HepG2 (cell line): ENCODE data around the gene ATP8B1. TPM values are rescaled to one million over a fixed set of nuclear protein-coding genes. Genes with fewer than 3 reads are reported as not detected.

ENCODE experiments used
- ATAC-seq: fragments of 200-7000 bp; cut with Tn5 transposase; 3 replicates; pipeline ENCODE4 v1.9.1; 2020; ENCODE audit warnings: mild to moderate bottlenecking, moderate library complexity
- BruUV-seq: library from RNA; stranded (reverse); fragments of 400-500 nt; replicated peaks from 2 replicates; lab custom pipeline; 2021; lab: Mats Ljungman, UMichigan
- CTCF ChIA-PET: fragments of 300-600 bp; formaldehyde crosslinking; extraction: SDS; loops from one replicate; lab custom pipeline; 2021; ENCODE audit warnings: low total read pairs, inconsistent platforms, low intra/inter-chr PET ratio; lab: Yijun Ruan, JAX
- POLR2A ChIA-PET: fragments of 350-600 bp; sonication (Branson Sonifier 250); formaldehyde crosslinking; loops from one replicate; lab custom pipeline; 2020; ENCODE audit warnings: antibody characterized with exemption, inconsistent platforms; lab: Yijun Ruan, JAX
- DNase-seq: peaks from one replicate; pipeline ENCODE4 v3.0.0-alpha.2; 2015; ENCODE audit warnings: low spot score
- FAIRE-seq: peaks from 3 replicates; lab custom pipeline; 2011; peaks lifted over from hg19 to GRCh38; lab: Jason Lieb, UNC
- H2AFZ ChIP-seq: one replicate; pipeline ENCODE4 v1.6.1; 2011; ENCODE audit warnings: low read length, inconsistent platforms
- H3K27ac ChIP-seq: fragments of 300-600 bp; 3 replicates; pipeline ENCODE4 v1.8.0; 2011; ENCODE audit warnings: mixed run types, mild to moderate bottlenecking, mixed read lengths, low read length, inconsistent platforms; ENCODE audit not compliant: insufficient read depth; ENCODE audit errors: extremely low read length
- H3K27me3 ChIP-seq, 2 experiments: fragments of 200-600 bp in 1 of 2; 2 replicates in 1 of 2; 3 replicates in 1 of 2; pipeline versions ENCODE4 v1.6.0 to v1.8.0; 2011; ENCODE audit warnings: low read length in 2 of 2, mild to moderate bottlenecking in 2 of 2, moderate library complexity in 2 of 2, inconsistent platforms in 1 of 2; ENCODE audit not compliant: insufficient read depth in 2 of 2, control insufficient read depth in 1 of 2
- H3K36me3 ChIP-seq, 2 experiments: fragments of 200-600 bp in 1 of 2; replicated peaks in 1 of 2; 2 replicates in 1 of 2; 3 replicates in 1 of 2; pipeline versions ENCODE4 v1.5.1 to v1.8.0; 2011; ENCODE audit warnings: low read length in 2 of 2, inconsistent platforms in 1 of 2; ENCODE audit not compliant: insufficient read depth in 2 of 2, control insufficient read depth in 1 of 2
- H3K4me1 ChIP-seq: 2 replicates; pipeline ENCODE4 v1.5.1; 2012; ENCODE audit warnings: low read length, inconsistent platforms; ENCODE audit not compliant: insufficient read depth
- H3K4me2 ChIP-seq: 2 replicates; pipeline ENCODE4 v1.6.0; 2011; ENCODE audit warnings: low read depth, low read length, inconsistent platforms
- H3K4me3 ChIP-seq, 3 experiments: fragments of 200-600 bp in 1 of 3; sonication (generic), shearing (Covaris generic) in 1 of 3; replicated peaks in 1 of 3; 2 replicates each; pipeline ENCODE4 v1.5.1; 2011 to 2016; ENCODE audit warnings: low read length in 3 of 3, inconsistent platforms in 2 of 3, low read depth in 2 of 3, mild to moderate bottlenecking in 2 of 3, control low read depth in 1 of 3, mixed read lengths in 1 of 3; ENCODE audit not compliant: insufficient read depth in 1 of 3
- H3K79me2 ChIP-seq: one replicate; pipeline ENCODE4 v1.6.1; 2011; ENCODE audit warnings: low read length, inconsistent platforms; ENCODE audit not compliant: insufficient read depth
- H3K9ac ChIP-seq: 2 replicates; pipeline ENCODE4 v1.6.0; 2011; ENCODE audit warnings: mild to moderate bottlenecking, low read depth, low read length, inconsistent platforms; ENCODE audit not compliant: insufficient read depth
- H3K9me3 ChIP-seq: 2 replicates; pipeline ENCODE4 v1.5.1; 2012; ENCODE audit warnings: mild to moderate bottlenecking, low read length
- H4K20me1 ChIP-seq: 2 replicates; pipeline ENCODE4 v1.6.0; 2011; ENCODE audit warnings: inconsistent platforms, mild to moderate bottlenecking, low read length, moderate library complexity; ENCODE audit not compliant: insufficient read depth
- ATF7-NPFF ChIP-seq: sonication (generic); formaldehyde crosslinking; IDR thresholded peaks from 2 replicates; pipeline ENCODE4 v1.8.1; 2023; ENCODE audit warnings: mild to moderate bottlenecking, low read depth, missing genetic modification reagents, moderate library complexity
- EZH2 ChIP-seq: conservative IDR thresholded peaks from 2 replicates; pipeline ENCODE4 v1.6.1; 2012; ENCODE audit warnings: mild to moderate bottlenecking, low read depth, low read length, moderate library complexity
- GLI4 ChIP-seq: sonication (generic); formaldehyde crosslinking; IDR thresholded peaks from 2 replicates; pipeline ENCODE4 v1.5.1; 2020; ENCODE audit warnings: missing genetic modification reagents, mild to moderate bottlenecking, moderate library complexity, borderline replicate concordance
- HIVEP1 ChIP-seq: sonication (generic); formaldehyde crosslinking; IDR thresholded peaks from 2 replicates; pipeline ENCODE4 v1.4.0; 2020; ENCODE audit warnings: mild to moderate bottlenecking, missing genetic modification reagents
- HNF4A ChIP-seq: sonication (generic); formaldehyde crosslinking; IDR thresholded peaks from 2 replicates; pipeline ENCODE4 v1.4.0; 2020; ENCODE audit warnings: missing genetic modification reagents
- KDM5A ChIP-seq: fragments of 200-600 bp; sonication (generic); IDR thresholded peaks from 2 replicates; pipeline ENCODE4 v1.7.0; 2018; ENCODE audit warnings: antibody characterized with exemption, mild to moderate bottlenecking, low read length, borderline replicate concordance
- MAFG ChIP-seq: sonication (generic); formaldehyde crosslinking; IDR thresholded peaks from 2 replicates; pipeline ENCODE4 v1.5.1; 2020; ENCODE audit warnings: mild to moderate bottlenecking, missing genetic modification reagents
- NCOA5 ChIP-seq: sonication (generic); formaldehyde crosslinking; IDR thresholded peaks from 2 replicates; pipeline ENCODE4 v1.4.0; 2020; ENCODE audit warnings: missing genetic modification reagents
- PHF21A ChIP-seq: sonication (generic); formaldehyde crosslinking; IDR thresholded peaks from 2 replicates; pipeline ENCODE4 v1.5.0; 2020; ENCODE audit warnings: mild to moderate bottlenecking, missing genetic modification reagents
- RFXAP ChIP-seq: sonication (generic); formaldehyde crosslinking; IDR thresholded peaks from 2 replicates; pipeline ENCODE4 v1.4.0; 2020; ENCODE audit warnings: missing genetic modification reagents, borderline replicate concordance
- SIN3B ChIP-seq: fragments of 150-350 bp; IDR thresholded peaks from 2 replicates; pipeline ENCODE4 v1.6.1; 2014; ENCODE audit warnings: low read length
- SP140L ChIP-seq: sonication (generic); formaldehyde crosslinking; IDR thresholded peaks from 2 replicates; pipeline ENCODE4 v1.4.0; 2020; ENCODE audit warnings: missing genetic modification reagents, borderline replicate concordance
- TAF1 ChIP-seq: sonication (generic); formaldehyde crosslinking; IDR thresholded peaks from 2 replicates; pipeline ENCODE4 v1.4.0; 2020; ENCODE audit warnings: missing genetic modification reagents
- ZC3H13 ChIP-seq: sonication (generic); formaldehyde crosslinking; IDR thresholded peaks from 2 replicates; pipeline ENCODE4 v1.8.1; 2023; ENCODE audit warnings: mild to moderate bottlenecking, missing genetic modification reagents, moderate library complexity
- ZNF337 ChIP-seq: sonication (generic); formaldehyde crosslinking; IDR thresholded peaks from 2 replicates; pipeline ENCODE4 v1.5.1; 2020; ENCODE audit warnings: missing genetic modification reagents, low read depth, mild to moderate bottlenecking, borderline replicate concordance
- ZNF432 ChIP-seq: sonication (generic); formaldehyde crosslinking; IDR thresholded peaks from 2 replicates; pipeline ENCODE4 v1.5.0; 2020; ENCODE audit warnings: missing genetic modification reagents, mild to moderate bottlenecking, borderline replicate concordance
- ZNF446 ChIP-seq: sonication (generic); formaldehyde crosslinking; IDR thresholded peaks from 2 replicates; pipeline ENCODE4 v1.5.0; 2020; ENCODE audit warnings: mild to moderate bottlenecking, missing genetic modification reagents
- ZNF552 ChIP-seq: sonication (generic); formaldehyde crosslinking; IDR thresholded peaks from 2 replicates; pipeline ENCODE4 v1.9.0; 2022; ENCODE audit warnings: missing genetic modification reagents, mild to moderate bottlenecking, borderline replicate concordance
- ZNF709 ChIP-seq: sonication (generic); formaldehyde crosslinking; IDR thresholded peaks from 2 replicates; pipeline ENCODE4 v1.5.0; 2020; ENCODE audit warnings: mild to moderate bottlenecking, missing genetic modification reagents
- ZNF749 ChIP-seq: sonication (generic); formaldehyde crosslinking; IDR thresholded peaks from 2 replicates; pipeline ENCODE4 v1.8.0; 2022; ENCODE audit warnings: mild to moderate bottlenecking, missing genetic modification reagents, moderate library complexity, borderline replicate concordance
- ZSCAN21 ChIP-seq: sonication (generic); formaldehyde crosslinking; IDR thresholded peaks from 2 replicates; pipeline ENCODE4 v1.8.0; 2022; ENCODE audit warnings: mild to moderate bottlenecking, missing genetic modification reagents, moderate library complexity, borderline replicate concordance
- WGBS: methylation state at CpG from one replicate; pipeline ENCODE4 v1.1.6; 2017; ENCODE audit warnings: low lambda C conversion rate; 5-methylcytosine and 5-hydroxymethylcytosine counted together
- in situ Hi-C: cut with HindIII; loops from 2 replicates; pipeline ENCODE4 v1.10.0; 2017; ENCODE audit warnings: low pct_unique_long_range_greater_than_20kb; ENCODE audit not compliant: extremely low pct_ligation_motif_present
- intact Hi-C: fragments of 100-400 bp; cut with micrococcal nuclease; formaldehyde crosslinking; loops from one replicate; pipeline ENCODE4 v1.10.0; 2022; ENCODE audit not compliant: unreplicated experiment
- polyA plus RNA-seq, 8 experiments: library from polyadenylated mRNA; depleted of rRNA in 3 of 8; stranded (reverse) in 7 of 8; unstranded in 1 of 8; fragments of >200 nt; fragmentation: Illumina TruSeq in 4 of 8; extraction: Trizol in 4 of 8; gene quantifications; 2 replicates each; pipeline versions ENCODE4 v1.2.1 to v1.2.3, GENCODE V29; 2011 to 2016; ENCODE audit warnings: low read depth in 4 of 8, missing spikeins in 1 of 8, mixed read lengths in 1 of 8; ENCODE audit not compliant: insufficient read depth in 1 of 8
- total RNA-seq, 5 experiments: library from RNA; depleted of rRNA; stranded (reverse); fragments of >200 nt; fragmentation: Illumina TruSeq; extraction: Trizol; gene quantifications; 2 replicates each; pipeline ENCODE4 v1.2.3, GENCODE V29; 2016; ENCODE audit warnings: low read depth in 1 of 5
- TF ChIP-seq, protein P1 (sequence below): sonication (generic); formaldehyde crosslinking; IDR thresholded peaks from 2 replicates; pipeline ENCODE4 v1.4.0; 2020; ENCODE audit warnings: low read depth, mild to moderate bottlenecking, missing genetic modification reagents

ATP8B1 gene
- total and polyA plus RNA-seq, 2 of the 13 experiments (the other 11 are each of a cell fraction or from before 2014, with no cell fraction given) = 2.8 to 4.0 TPM

DNA sequence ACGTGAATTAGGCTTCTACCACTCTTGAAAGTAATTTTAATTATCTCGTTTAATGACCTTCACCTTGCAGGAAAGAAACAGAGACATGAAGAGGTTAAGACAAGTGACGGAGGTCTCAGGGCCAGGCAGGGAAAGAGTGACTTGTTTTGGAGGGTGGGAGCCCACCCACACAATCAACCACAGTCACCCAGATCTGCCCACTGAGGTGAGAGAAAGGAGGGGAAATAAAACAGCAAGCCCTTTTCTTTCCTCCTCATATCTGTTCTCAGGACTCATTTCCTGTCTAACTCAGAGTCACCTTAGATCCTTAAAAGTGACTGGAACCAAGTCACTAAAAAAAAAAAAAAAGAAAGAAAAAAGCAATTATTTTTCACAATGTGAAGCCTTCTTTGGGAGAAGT, 26.8 kb downstream of the ATP8B1 start:
- no peaks in the 10 kb centered on the region for H3K79me2 ChIP-seq
- no peak overlapping the region for H3K9ac ChIP-seq
- H3K9me3 ChIP-seq = no peaks in the 10 kb centered on the region
- in situ Hi-C loops = no loop called here
- no peak overlapping the region for H3K4me3 ChIP-seq
- peaks cover 68% of the 10 kb centered on the region for H3K4me1 ChIP-seq
- DNase-seq = no peak
- no peaks in the 10 kb centered on the region for H4K20me1 ChIP-seq
- no peak for FAIRE-seq
- no peak for ATAC-seq
- POLR2A ChIA-PET = interaction anchor here (1.5 kb wide), 1 partner anchor 22 kb away, joined by 6 read pairs; no protein-coding TSS in a partner anchor
- H3K36me3 ChIP-seq = no peaks in the 10 kb centered on the region
- no peaks in the 10 kb centered on the region for H3K27me3 ChIP-seq
- WGBS = 87% methylated on average over 3 of the region's 3 CpGs
- no TSS peak for BruUV-seq
- intact Hi-C loops = no loop called here
- H3K27ac ChIP-seq = no peak overlapping the region
- no peak overlapping the region for H3K4me2 ChIP-seq
- TF ChIP-seq MAFG (CRISPR knock-in tag) (no peak), GLI4 (CRISPR knock-in tag) (no peak), ZNF552 (CRISPR knock-in tag) (no peak), ZNF337 (CRISPR knock-in tag) (no peak), ATF7-NPFF (CRISPR knock-in tag) (no peak), ZNF749 (no peak), ZSCAN21 (CRISPR knock-in tag) (no peak), SIN3B (no peak), RFXAP (CRISPR knock-in tag) (no peak)
- no peak overlapping the region for H2AFZ ChIP-seq
- CTCF ChIA-PET = no interaction called here

DNA sequence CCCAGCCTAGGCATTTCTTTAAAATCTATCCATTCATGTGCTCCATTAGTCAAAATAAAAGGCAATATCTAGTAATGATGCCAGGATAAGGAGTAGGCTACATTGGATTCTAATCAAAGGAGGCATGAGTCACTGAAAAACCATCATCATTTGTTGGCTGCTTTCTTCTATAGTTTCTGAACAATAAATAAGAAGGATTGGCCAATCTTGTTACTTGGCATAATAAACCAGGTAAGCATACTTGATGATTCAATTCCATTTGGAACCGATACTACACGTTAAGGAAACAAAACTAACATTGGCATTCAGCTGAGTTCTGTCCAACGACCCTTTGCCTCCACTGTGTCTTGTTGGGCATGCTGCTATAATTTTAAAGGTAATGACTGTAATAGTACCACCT, 27.2 kb downstream of the ATP8B1 start:
- Histone ChIP-seq H3K27ac (no peak overlapping the region), H3K4me2 (no peak overlapping the region), H2AFZ (no peak overlapping the region), H3K9me3 (no peaks in the 10 kb centered on the region), H3K36me3 (no peaks in the 10 kb centered on the region), H3K4me3 (no peak overlapping the region), H3K9ac (no peak overlapping the region), H3K4me1 (peaks cover 65% of the 10 kb centered on the region), H3K27me3 (no peaks in the 10 kb centered on the region), H3K79me2 (no peaks in the 10 kb centered on the region), H4K20me1 (no peaks in the 10 kb centered on the region)
- WGBS = 88% methylated on average over 3 of the region's 3 CpGs
- in situ Hi-C loops = no loop called here
- FAIRE-seq (no peak), DNase-seq (no peak), ATAC-seq (no peak)
- CTCF ChIA-PET = no interaction called here
- POLR2A ChIA-PET = no interaction called here
- intact Hi-C loops = no loop called here
- no TSS peak for BruUV-seq
- no peak for TF ChIP-seq EZH2
- no peak for TF ChIP-seq ZNF446 (CRISPR knock-in tag)
- no peak for TF ChIP-seq SP140L
- no peak for TF ChIP-seq ZNF432 (CRISPR knock-in tag)
- TF ChIP-seq, protein P1, sequence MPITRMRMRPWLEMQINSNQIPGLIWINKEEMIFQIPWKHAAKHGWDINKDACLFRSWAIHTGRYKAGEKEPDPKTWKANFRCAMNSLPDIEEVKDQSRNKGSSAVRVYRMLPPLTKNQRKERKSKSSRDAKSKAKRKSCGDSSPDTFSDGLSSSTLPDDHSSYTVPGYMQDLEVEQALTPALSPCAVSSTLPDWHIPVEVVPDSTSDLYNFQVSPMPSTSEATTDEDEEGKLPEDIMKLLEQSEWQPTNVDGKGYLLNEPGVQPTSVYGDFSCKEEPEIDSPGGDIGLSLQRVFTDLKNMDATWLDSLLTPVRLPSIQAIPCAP (CRISPR knock-in tag) = no peak
- no peak for TF ChIP-seq NCOA5
- TF ChIP-seq KDM5A = no peak
- TF ChIP-seq PHF21A (CRISPR knock-in tag) = no peak
- TF ChIP-seq HIVEP1 (CRISPR knock-in tag) = no peak
- TF ChIP-seq ZNF709 = no peak
- TF ChIP-seq ZC3H13 = no peak
- no peak for TF ChIP-seq HNF4A
- TF ChIP-seq TAF1 (CRISPR knock-in tag) = no peak
